Glomerular endothelial cell (primary cell): ENCODE measurements around the gene DHRS13. TPM values are rescaled to one million over a fixed set of nuclear protein-coding genes. Genes with fewer than 3 reads are reported as not detected.
"Not testable (repeated sequence)": the region's sequence is repeated elsewhere in the genome, so short reads cannot be mapped to it uniquely, and the experiment has no call there.

Experiments used
- DNase-seq: peaks from one replicate; pipeline ENCODE4 v3.0.0-alpha.2; 2011; ENCODE audit warnings: low read depth, low spot score; ENCODE audit errors: extremely low read depth
- total RNA-seq: library from RNA; depleted of rRNA; stranded (reverse); fragments of >200 nt; gene quantifications from 2 replicates; pipeline ENCODE4 v1.2.3, GENCODE V29; 2015

DHRS13 gene
- total RNA-seq, 1 donor from 2014 or later = 5.5 TPM

GRCh38 chr17:28861393-28862203 lies 41.3 kb downstream of the DHRS13 start:
- no peak for DNase-seq

DNA sequence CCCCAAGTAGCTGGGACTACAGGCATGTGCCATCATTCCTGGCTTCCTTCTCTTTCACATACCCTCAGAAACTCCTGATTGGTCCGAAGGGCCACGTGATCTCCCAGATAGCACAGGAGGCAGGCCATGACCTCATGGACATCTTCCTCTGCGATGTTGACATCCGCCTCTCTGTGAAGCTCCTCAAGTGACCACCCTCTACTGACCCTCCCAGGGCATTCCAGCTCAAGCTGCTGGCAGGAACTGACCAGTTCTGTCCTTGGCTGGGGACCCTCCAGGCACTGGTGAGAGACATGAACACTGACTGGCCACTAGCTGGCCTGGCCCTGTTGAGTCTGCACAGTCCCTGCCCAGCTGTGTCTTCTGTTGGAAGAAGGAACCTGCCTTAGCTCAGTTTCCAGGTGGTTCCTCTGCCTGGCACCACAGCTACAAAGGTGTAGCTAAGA lies 42.5 kb downstream of the DHRS13 start:
- no peak for DNase-seq

- DNase-seq = no peak
Observed at GRCh38 chr17:28858801-28859355, 44.0 kb downstream of the DHRS13 start.

DNA sequence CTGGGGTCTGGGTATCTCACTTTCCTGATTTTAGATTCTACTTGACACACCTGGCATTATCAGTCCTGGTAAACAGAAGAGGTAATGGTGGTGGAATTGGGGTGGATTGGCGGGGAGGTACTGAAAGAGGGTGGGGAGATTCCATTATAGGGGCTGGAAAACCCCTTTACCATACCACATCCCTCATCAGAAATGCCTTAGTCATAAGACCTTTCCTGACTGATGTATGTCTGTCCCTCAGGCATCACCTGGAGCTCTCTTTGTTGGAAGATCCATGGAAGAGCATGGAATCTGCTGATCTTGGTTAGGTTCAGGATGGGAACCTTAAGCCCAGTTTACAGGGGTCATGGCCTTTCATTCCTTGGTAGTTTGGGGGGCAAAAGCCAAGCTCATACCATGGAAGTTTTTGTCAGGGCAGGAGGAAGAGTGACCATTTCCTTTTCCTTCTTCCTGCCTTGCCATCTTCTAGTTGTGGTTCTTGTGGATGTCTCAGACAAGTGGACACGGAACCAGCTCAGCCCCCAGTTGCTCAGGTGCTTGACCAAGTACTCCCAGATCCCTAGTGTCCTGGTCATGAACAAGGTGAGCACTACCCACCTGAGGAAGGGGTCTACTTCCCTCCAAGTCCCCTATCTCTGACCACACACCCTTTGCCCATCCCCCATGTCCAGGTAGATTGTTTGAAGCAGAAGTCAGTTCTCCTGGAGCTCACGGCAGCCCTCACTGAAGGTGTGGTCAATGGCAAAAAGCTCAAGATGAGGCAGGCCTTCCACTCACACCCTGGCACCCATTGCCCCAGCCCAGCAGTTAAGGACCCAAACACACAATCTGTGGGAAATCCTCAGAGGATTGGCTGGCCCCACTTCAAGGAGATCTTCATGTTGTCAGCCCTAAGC lies 44.7 kb downstream of the DHRS13 start:
- no peak for DNase-seq

- no peak for DNase-seq
Observed at GRCh38 chr17:28856028-28856574, 46.8 kb downstream of the DHRS13 start.

GRCh38 chr17:28855336-28855679 lies 47.6 kb downstream of the DHRS13 start:
- DNase-seq = no peak

DNA sequence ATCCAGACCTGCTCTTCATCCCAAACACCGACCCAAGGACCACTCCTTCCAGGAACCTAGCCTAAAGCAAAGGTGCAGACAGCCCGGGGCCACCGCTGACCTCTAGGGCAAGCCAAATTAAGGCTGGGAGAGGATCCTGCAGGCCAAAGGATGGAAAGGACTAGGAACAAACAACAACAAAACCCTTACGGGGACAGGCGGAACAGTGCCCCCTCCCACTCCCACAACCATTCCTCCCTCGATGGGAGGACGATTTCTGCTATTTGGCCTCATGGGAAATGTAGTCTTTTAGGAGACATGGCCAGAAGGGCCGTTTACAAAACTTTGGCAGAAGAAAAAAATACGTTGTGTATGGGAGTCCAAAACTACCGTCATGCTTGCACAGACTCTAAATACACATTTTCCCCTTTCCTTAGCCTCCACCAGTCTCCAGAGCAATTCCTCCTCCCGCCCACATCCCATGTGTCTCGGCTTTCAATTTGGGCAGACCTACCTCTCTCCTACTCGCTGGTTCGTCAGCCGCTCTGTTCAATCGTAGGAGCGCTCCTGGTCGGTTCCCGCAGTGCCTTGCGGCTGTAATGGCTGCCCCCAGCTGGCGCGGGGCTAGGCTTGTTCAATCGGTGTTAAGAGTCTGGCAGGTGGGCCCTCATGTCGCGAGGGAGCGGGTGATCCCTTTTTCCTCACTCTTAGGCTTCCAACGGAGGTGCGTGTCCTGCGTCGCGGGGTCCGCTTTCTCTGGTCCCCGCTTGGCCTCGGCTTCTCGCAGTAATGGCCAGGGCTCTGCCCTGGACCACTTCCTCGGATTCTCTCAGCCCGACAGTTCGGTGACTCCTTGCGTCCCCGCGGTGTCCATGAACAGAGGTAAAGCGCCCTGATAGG lies 48.2 kb downstream of the DHRS13 start, which contains the start of gene ERAL1:
TSS of gene ERAL1 (plus strand) at position 560 of the 879 bp plus-strand sequence. CDS start at position 579, 19 bp downstream.
- peak; percentile 51 for DNase-seq

GRCh38 chr17:28853295-28853694 lies 49.6 kb downstream of the DHRS13 start:
- DNase-seq = no peak

DNA sequence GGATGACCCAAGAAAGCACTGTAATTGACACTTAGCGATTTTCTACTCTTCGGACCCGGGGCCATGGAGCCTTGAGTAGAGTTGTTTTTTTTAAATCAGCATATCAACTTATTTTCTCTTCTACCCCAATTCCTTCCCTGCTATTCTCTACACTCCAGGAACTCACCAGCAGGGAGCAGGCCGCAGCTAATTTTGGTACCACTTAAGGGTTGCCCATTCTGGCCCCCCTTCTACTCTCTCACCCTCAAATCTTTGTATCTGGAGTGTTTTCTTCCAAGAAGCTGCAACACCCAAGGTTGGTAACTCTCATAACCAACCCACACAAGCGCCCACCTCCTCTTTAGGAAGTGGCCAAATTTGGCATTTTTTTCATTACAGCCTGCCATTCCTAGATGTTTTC lies 53.6 kb downstream of the DHRS13 start:
- DNase-seq = no peak

- not testable (repeated sequence) for DNase-seq
Observed at GRCh38 chr17:28848667-28849066, 54.2 kb downstream of the DHRS13 start.

Other genes with a start within 250 kb of the DHRS13 start
- gene SDF2, start 241.2 kb downstream of the DHRS13 start, total RNA-seq = 54.4 and 58.6 TPM in 2 replicates
- gene SUPT6H, start 240.9 kb downstream of the DHRS13 start, total RNA-seq = 49.1 and 65.2 TPM in 2 replicates
- 0.23 TPM in 1 of 2 replicates, not detected in the other for gene PROCA1, start 191.2 kb downstream of the DHRS13 start, total RNA-seq
- gene RAB34, start 185.2 kb downstream of the DHRS13 start, total RNA-seq = 80.6 and 99.5 TPM in 2 replicates
- gene RPL23A, start 183.1 kb downstream of the DHRS13 start, total RNA-seq = 328 and 663 TPM in 2 replicates
- 2.8 and 3.4 TPM in 2 replicates for gene TLCD1, start 176.8 kb downstream of the DHRS13 start, total RNA-seq
- gene NEK8, start 174.3 kb downstream of the DHRS13 start, total RNA-seq = 2.8 and 5.4 TPM in 2 replicates
- gene TRAF4, start 159.1 kb downstream of the DHRS13 start, total RNA-seq = 38.8 and 42.8 TPM in 2 replicates
- 39.8 and 42.0 TPM in 2 replicates for gene FAM222B, start 60.3 kb downstream of the DHRS13 start, total RNA-seq
- gene ERAL1, start 48.1 kb downstream of the DHRS13 start, total RNA-seq = 42.0 and 49.2 TPM in 2 replicates
- gene FLOT2, start 5.3 kb downstream of the DHRS13 start, total RNA-seq = 124 and 133 TPM in 2 replicates
- 27.4 and 39.8 TPM in 2 replicates for gene PHF12, start 48.4 kb upstream of the DHRS13 start, total RNA-seq
- not detected in 2 replicates for gene SEZ6, start 103.0 kb upstream of the DHRS13 start, total RNA-seq
- 1.5 TPM in 1 of 2 replicates, not detected in the other for gene PIPOX, start 140.1 kb upstream of the DHRS13 start, total RNA-seq